Astrocyte (in vitro differentiated cells and primary cell): ENCODE data around the gene NXF1.
"Not testable (repeated sequence)": the region's sequence is repeated elsewhere in the genome, so short reads cannot be mapped to it uniquely, and the experiment has no call there.

Experiments
- CTCF ChIP-seq: IDR thresholded peaks from 2 replicates; pipeline ENCODE4 v1.5.1; 2011; ENCODE audit warnings: low read depth, mild to moderate bottlenecking, inconsistent platforms, low read length, moderate library complexity; ENCODE audit not compliant: insufficient read depth
- EZH2 ChIP-seq: IDR thresholded peaks from 2 replicates; pipeline ENCODE4 v1.6.1; 2012; ENCODE audit warnings: mild to moderate bottlenecking, low read length, inconsistent platforms; ENCODE audit not compliant: insufficient read depth

GRCh38 chr11:62749931-62750330 is 55.3 kb downstream of the NXF1 start:
- TF ChIP-seq CTCF, EZH2: not testable (repeated sequence)
